ENCODE results near the gene LGALS7. TPM values are rescaled to one million over a fixed set of nuclear protein-coding genes. Genes with fewer than 3 reads are reported as not detected.

The LGALS7 gene
- total and polyA plus RNA-seq, 7 donors = not detected

- Histone ChIP-seq H3K4me3 (no peak overlapping the region), H3K4me1 (peaks cover 0 to 35% (median 19%) of the 10 kb centered on the region in 4 donors), H3K27ac (peak overlapping the region; percentile 41 to 80 (median 60)), H3K9me3 (no peaks in the 10 kb centered on the region), H3K27me3 (no peaks in the 10 kb centered on the region), H3K36me3 (peaks cover 36 to 91% (median 77%) of the 10 kb centered on the region in 4 donors)
- intact Hi-C loops (cut with DNase I) = no loop called here
- whole genome bisulfite sequencing, 2 donors = 77 to 86% methylated on average over 30 of the region's 30 CpGs
- no peak for DNase-seq
- no peak for TF ChIP-seq CTCF (IDR thresholded peaks at IDR 0.05)
These were observed 46.5 kb downstream of the LGALS7 start for GRCh38 chr19:38726761-38727301.

- intact Hi-C loops (cut with DNase I) = no loop called here
- H3K27me3 ChIP-seq = no peaks in the 10 kb centered on the region
- peaks cover 41 to 93% (median 83%) of the 10 kb centered on the region in 4 donors for H3K36me3 ChIP-seq
- H3K4me1 ChIP-seq = peaks cover 0 to 41% (median 23%) of the 10 kb centered on the region in 4 donors
- WGBS, 2 donors = 92 to 93% methylated on average over 6 of the region's 6 CpGs
- TF ChIP-seq EP300 (IDR thresholded peaks at IDR 0.05) = no peak
- TF ChIP-seq POLR2AphosphoS5 (IDR thresholded peaks at IDR 0.05) = no peak
- no peak for TF ChIP-seq CTCF (IDR thresholded peaks at IDR 0.05)
- no peak for TF ChIP-seq POLR2A (IDR thresholded peaks at IDR 0.05)
- H3K9me3 ChIP-seq = no peaks in the 10 kb centered on the region
- no peak overlapping the region for H3K4me3 ChIP-seq
- no peak for DNase-seq
- H3K27ac ChIP-seq = peak overlapping the region; percentile 41 to 80 (median 60)
These were observed 47.0 kb downstream of the LGALS7 start for GRCh38 chr19:38726284-38726673.

- peaks cover 45 to 93% (median 84%) of the 10 kb centered on the region in 4 donors for H3K36me3 ChIP-seq
- peak overlapping the region; percentile 41 to 80 (median 60) for H3K27ac ChIP-seq
- no peaks in the 10 kb centered on the region for H3K9me3 ChIP-seq
- no peak for DNase-seq
- no peaks in the 10 kb centered on the region for H3K27me3 ChIP-seq
- WGBS, 2 donors = 90 to 93% methylated on average over 21 of the region's 21 CpGs
- peaks cover 0 to 47% (median 25%) of the 10 kb centered on the region in 4 donors for H3K4me1 ChIP-seq
- intact Hi-C loops (cut with DNase I) = no loop called here
- H3K4me3 ChIP-seq = no peak overlapping the region
- TF ChIP-seq CTCF (IDR thresholded peaks at IDR 0.05) = no peak
These were observed 47.6 kb downstream of the LGALS7 start for GRCh38 chr19:38725469-38726283.

- H3K4me1 ChIP-seq = peaks cover 0 to 57% (median 39%) of the 10 kb centered on the region in 4 donors
- H3K27me3 ChIP-seq = no peaks in the 10 kb centered on the region
- DNase-seq = no peak
- peak overlapping the region in 2 of 4 donors; percentile 67 to 97 for H3K27ac ChIP-seq
- peaks cover 45 to 94% (median 84%) of the 10 kb centered on the region in 4 donors for H3K36me3 ChIP-seq
- intact Hi-C loops (cut with DNase I) = loop anchor here (5.0 kb wide), 1 partner anchor 108 kb away; the partner anchor contains the start of gene ECH1
- no peak for TF ChIP-seq POLR2A (IDR thresholded peaks at IDR 0.05)
- TF ChIP-seq CTCF (IDR thresholded peaks at IDR 0.05) = no peak
- TF ChIP-seq POLR2AphosphoS5 (IDR thresholded peaks at IDR 0.05) = no peak
- TF ChIP-seq EP300 (IDR thresholded peaks at IDR 0.05) = no peak
- no peaks in the 10 kb centered on the region for H3K9me3 ChIP-seq
- no peak overlapping the region for H3K4me3 ChIP-seq
- 92 to 94% methylated on average over 42 of the region's 42 CpGs for WGBS, 2 donors
These were observed 49.1 kb downstream of the LGALS7 start for GRCh38 chr19:38723990-38724854.
